HG03108 (cell line): ENCODE data around the gene HSPB1.
"Not testable (repeated sequence)": the region's sequence is repeated elsewhere in the genome, so short reads cannot be mapped to it uniquely, and the experiment has no call there.

Experiments
- ATAC-seq: cut with Tn5 transposase; IDR thresholded peaks from one replicate; pipeline ENCODE4 v1.9.1; 2021; ENCODE audit warnings: moderate library complexity; ENCODE audit not compliant: unreplicated experiment

Gene HSPB1

GRCh38 chr7:76302347-76303201, at the start of gene HSPB1:
Gene HSPB1 (plus strand): TSS chr7:76302673. CDS start chr7:76302713, 40 bp downstream.
- peak; percentile 48 for ATAC-seq

GRCh38 chr7:76254781-76255180, 47.7 kb upstream of the HSPB1 start:
- ATAC-seq, result no peak

GRCh38 chr7:76257973-76258372, 44.5 kb upstream of the HSPB1 start:
- ATAC-seq, result no peak

GRCh38 chr7:76259124-76260093, 43.1 kb upstream of the HSPB1 start:
- no peak for ATAC-seq

- ATAC-seq, result no peak
These were observed 42.2 kb upstream of the HSPB1 start for GRCh38 chr7:76260171-76260703.

- no peak for ATAC-seq
These were observed 41.1 kb upstream of the HSPB1 start for GRCh38 chr7:76261329-76261728.

- no peak for ATAC-seq
These were observed 40.5 kb upstream of the HSPB1 start for GRCh38 chr7:76261931-76262330.

- no peak for ATAC-seq
These were observed 39.6 kb upstream of the HSPB1 start for GRCh38 chr7:76262683-76263402.

GRCh38 chr7:76265299-76265698, 37.2 kb upstream of the HSPB1 start:
- no peak for ATAC-seq

- no peak for ATAC-seq
These were observed 35.2 kb upstream of the HSPB1 start for GRCh38 chr7:76267107-76267893.

GRCh38 chr7:76267894-76268183, 34.6 kb upstream of the HSPB1 start:
- ATAC-seq, result no peak

GRCh38 chr7:76268376-76268775, 34.1 kb upstream of the HSPB1 start:
- no peak for ATAC-seq

- no peak for ATAC-seq
These were observed 32.6 kb upstream of the HSPB1 start for GRCh38 chr7:76269895-76270294.

GRCh38 chr7:76271384-76271783, 31.1 kb upstream of the HSPB1 start:
- not testable (repeated sequence) for ATAC-seq

- no peak for ATAC-seq
These were observed 30.3 kb upstream of the HSPB1 start for GRCh38 chr7:76272142-76272541.

GRCh38 chr7:76272851-76273497, 29.5 kb upstream of the HSPB1 start:
- ATAC-seq, result no peak

- ATAC-seq, result no peak
These were observed 29.0 kb upstream of the HSPB1 start for GRCh38 chr7:76273503-76273902.

GRCh38 chr7:76278540-76278939, 23.9 kb upstream of the HSPB1 start:
- no peak for ATAC-seq

- ATAC-seq, result no peak
These were observed 22.1 kb upstream of the HSPB1 start for GRCh38 chr7:76280408-76280807.
